Neural crest cell (in vitro differentiated cells): Measurements from ENCODE around the gene CLNK. TPM values are rescaled to one million over a fixed set of nuclear protein-coding genes. Genes with fewer than 3 reads are reported as not detected.

ENCODE experiments used
- DNase-seq: peaks from one replicate; pipeline ENCODE4 v3.0.0; 2021; ENCODE audit warnings: low read depth, mixed read lengths, low spot score
- H3K27ac Mint-ChIP-seq: one replicate; pipeline ENCODE4 v1.8.0; 2021; ENCODE audit warnings: mild to moderate bottlenecking, mixed read lengths; ENCODE audit not compliant: unreplicated experiment
- H3K27me3 Mint-ChIP-seq: 2 replicates; pipeline ENCODE4 v1.8.0; 2021; ENCODE audit warnings: low read depth, mild to moderate bottlenecking, mixed read lengths
- H3K36me3 Mint-ChIP-seq: 2 replicates; pipeline ENCODE4 v1.8.0; 2021; ENCODE audit warnings: low read depth, mild to moderate bottlenecking, mixed read lengths
- H3K4me1 Mint-ChIP-seq: 2 replicates; pipeline ENCODE4 v1.8.0; 2021; ENCODE audit warnings: mixed read lengths
- H3K4me3 Mint-ChIP-seq: one replicate; pipeline ENCODE4 v1.8.0; 2021; ENCODE audit warnings: mild to moderate bottlenecking, mixed read lengths
- H3K9me3 Mint-ChIP-seq: 2 replicates; pipeline ENCODE4 v1.8.0; 2021; ENCODE audit warnings: mixed read lengths
- CTCF ChIP-seq: fragments of 200-600 bp; sonication (generic); conservative IDR thresholded peaks from 2 replicates; pipeline ENCODE4 v1.5.0; 2021; ENCODE audit warnings: antibody characterized with exemption, mild to moderate bottlenecking
- long read RNA-seq: library from polyadenylated mRNA; unstranded; transcript quantifications from one replicate; pipeline ENCODE4 v2.0.0, GENCODE V29; 2020
- total RNA-seq: library from RNA; stranded (reverse); gene quantifications from 2 replicates; pipeline ENCODE4 v1.2.1, GENCODE V29; 2021

Gene CLNK
- not detected in 2 replicates for total RNA-seq
- long read RNA-seq, partial matches to known transcripts, result 0 of 1 reads
- long read RNA-seq, other reads (novel, unspliced or antisense), result 1 of 1 reads

GRCh38 chr4:10684631-10685030 lies at the start of gene CLNK:
CLNK (minus strand) TSS chr4:10684768; CDS start chr4:10667869, 16,899 bp downstream.
- Mint-ChIP-seq H3K27ac (no peak within 1 kb of the TSS), H3K9me3 (no peaks in the 10 kb centered on the region), H3K4me1 (peaks cover 13% of the 10 kb centered on the region), H3K4me3 (no peak within 1 kb of the TSS), H3K27me3 (no peaks in the 10 kb centered on the region), H3K36me3 (no peaks in the 10 kb centered on the region)
- DNase-seq, result no peak
- no peak for TF ChIP-seq CTCF

GRCh38 chr4:10733481-10734062 lies 49.0 kb upstream of the CLNK start:
- TF ChIP-seq CTCF, result no peak
- Mint-ChIP-seq H3K27me3 (peaks cover 8% of the 10 kb centered on the region), H3K9me3 (no peaks in the 10 kb centered on the region), H3K27ac (no peak overlapping the region), H3K4me3 (no peak overlapping the region), H3K4me1 (peaks cover 7% of the 10 kb centered on the region), H3K36me3 (no peaks in the 10 kb centered on the region)
- DNase-seq, result no peak

- H3K27ac Mint-ChIP-seq, result no peak overlapping the region
Observed at GRCh38 chr4:10732914-10733415, 48.4 kb upstream of the CLNK start.

GRCh38 chr4:10732235-10732913 lies 47.8 kb upstream of the CLNK start:
- no peak overlapping the region for H3K27ac Mint-ChIP-seq
- no peak overlapping the region for H3K4me3 Mint-ChIP-seq
- no peaks in the 10 kb centered on the region for H3K4me1 Mint-ChIP-seq
- TF ChIP-seq CTCF, result no peak
- peaks cover 8% of the 10 kb centered on the region for H3K27me3 Mint-ChIP-seq
- no peaks in the 10 kb centered on the region for H3K36me3 Mint-ChIP-seq
- no peak for DNase-seq
- H3K9me3 Mint-ChIP-seq, result no peaks in the 10 kb centered on the region

More at GRCh38 chr4:10732914-10733415, 48.4 kb upstream of the CLNK start:
- peaks cover 1% of the 10 kb centered on the region for H3K4me1 Mint-ChIP-seq
- TF ChIP-seq CTCF, result no peak
- no peak overlapping the region for H3K4me3 Mint-ChIP-seq
- peaks cover 8% of the 10 kb centered on the region for H3K27me3 Mint-ChIP-seq
- no peaks in the 10 kb centered on the region for H3K36me3 Mint-ChIP-seq
- no peak for DNase-seq
- no peaks in the 10 kb centered on the region for H3K9me3 Mint-ChIP-seq

- Mint-ChIP-seq H3K9me3 (no peaks in the 10 kb centered on the region), H3K4me1 (no peaks in the 10 kb centered on the region), H3K27me3 (peaks cover 8% of the 10 kb centered on the region), H3K36me3 (no peaks in the 10 kb centered on the region), H3K27ac (no peak overlapping the region), H3K4me3 (no peak overlapping the region)
- TF ChIP-seq CTCF, result no peak
- no peak for DNase-seq
Observed at GRCh38 chr4:10731690-10732089, 47.1 kb upstream of the CLNK start.
